ENCODE measurements around the gene JAKMIP1. TPM values are rescaled to one million over a fixed set of nuclear protein-coding genes. Genes with fewer than 3 reads are reported as not detected.

Gene JAKMIP1
- total RNA-seq, 4 donors from 2014 or later, result 1.2 to 6.6 TPM; not detected in 2

- H3K36me3 ChIP-seq, result no peaks in the 10 kb centered on the region
- peaks cover 0 to 16% of the 10 kb centered on the region in 2 donors for H3K27me3 ChIP-seq
- peak in 1 of 3 donors; percentile 46 for DNase-seq
- TF ChIP-seq CTCF (IDR thresholded peaks at IDR 0.05) (no peak), POLR2A (IDR thresholded peaks at IDR 0.05) (no peak)
- peaks cover 0 to 20% (median 10%) of the 10 kb centered on the region in 4 donors for H3K4me1 ChIP-seq
- peak overlapping the region in 1 of 4 donors; percentile 6 for H3K4me3 ChIP-seq
- peaks cover 0 to 3% (median 0%) of the 10 kb centered on the region in 4 donors for H3K9me3 ChIP-seq
- peak overlapping the region in 1 of 4 donors; percentile 38 for H3K27ac ChIP-seq
Observed at GRCh38 chr4:6198278-6198677, 2.1 kb downstream of the JAKMIP1 start.

GRCh38 chr4:6197433-6198174 lies 2.7 kb downstream of the JAKMIP1 start:
- Histone ChIP-seq H3K9me3 (peaks cover 0 to 3% (median 0%) of the 10 kb centered on the region in 4 donors), H3K4me3 (no peak overlapping the region), H3K27me3 (peaks cover 0 to 16% of the 10 kb centered on the region in 2 donors), H3K4me1 (peaks cover 0 to 20% (median 10%) of the 10 kb centered on the region in 4 donors), H3K27ac (no peak overlapping the region), H3K36me3 (no peaks in the 10 kb centered on the region)
- peak in 1 of 3 donors; percentile 27 for DNase-seq
- no peak for TF ChIP-seq CTCF (IDR thresholded peaks at IDR 0.05)
- TF ChIP-seq POLR2A (IDR thresholded peaks at IDR 0.05), result no peak

GRCh38 chr4:6196871-6197270 lies 3.5 kb downstream of the JAKMIP1 start:
- H3K4me1 ChIP-seq, result peaks cover 0 to 20% (median 10%) of the 10 kb centered on the region in 4 donors
- DNase-seq, result peak in 1 of 3 donors; percentile 7
- peaks cover 0 to 16% of the 10 kb centered on the region in 2 donors for H3K27me3 ChIP-seq
- H3K4me3 ChIP-seq, result no peak overlapping the region
- H3K9me3 ChIP-seq, result peaks cover 0 to 3% (median 0%) of the 10 kb centered on the region in 4 donors
- H3K36me3 ChIP-seq, result no peaks in the 10 kb centered on the region
- no peak for TF ChIP-seq CTCF (IDR thresholded peaks at IDR 0.05)
- TF ChIP-seq POLR2A (IDR thresholded peaks at IDR 0.05), result no peak
- H3K27ac ChIP-seq, result no peak overlapping the region

- H3K36me3 ChIP-seq, result no peaks in the 10 kb centered on the region
- H3K27ac ChIP-seq, result no peak overlapping the region
- no peak overlapping the region for H3K4me3 ChIP-seq
- H3K27me3 ChIP-seq, result peaks cover 0 to 16% of the 10 kb centered on the region in 2 donors
- TF ChIP-seq POLR2A (IDR thresholded peaks at IDR 0.05) (no peak), CTCF (IDR thresholded peaks at IDR 0.05) (no peak)
- peaks cover 0 to 20% (median 10%) of the 10 kb centered on the region in 4 donors for H3K4me1 ChIP-seq
- peak in 1 of 3 donors; percentile 41 for DNase-seq
- peaks cover 0 to 3% (median 0%) of the 10 kb centered on the region in 4 donors for H3K9me3 ChIP-seq
Observed at GRCh38 chr4:6196324-6196723, 4.0 kb downstream of the JAKMIP1 start.

GRCh38 chr4:6195602-6196319 lies 4.6 kb downstream of the JAKMIP1 start:
- no peak for TF ChIP-seq POLR2A (IDR thresholded peaks at IDR 0.05)
- no peak for TF ChIP-seq CTCF (IDR thresholded peaks at IDR 0.05)
- H3K27me3 ChIP-seq, result peaks cover 0 to 16% of the 10 kb centered on the region in 2 donors
- no peaks in the 10 kb centered on the region for H3K36me3 ChIP-seq
- peaks cover 0 to 18% (median 10%) of the 10 kb centered on the region in 4 donors for H3K4me1 ChIP-seq
- no peak overlapping the region for H3K27ac ChIP-seq
- H3K4me3 ChIP-seq, result no peak overlapping the region
- H3K9me3 ChIP-seq, result peaks cover 0 to 3% (median 0%) of the 10 kb centered on the region in 4 donors
- DNase-seq, result peak in 1 of 3 donors; percentile 17
